ENCODE data around the gene HNRNPA3.

The HNRNPA3 gene

GRCh38 chr2:177263451-177264208 is 51.0 kb downstream of the HNRNPA3 start:
- H2BK120ac ChIP-seq (ENCODE audit: insufficient read depth, low read length, poor library complexity): peak overlapping the region; percentile 99
- peak overlapping the region; percentile 98 for H2BK5ac ChIP-seq (ENCODE audit: low read depth, low read length, poor library complexity)
- no CpG with 5 or more reads among the region's 81 CpGs for WGBS (ENCODE audit: extremely low coverage, insufficient coverage, insufficient read length)

DNA sequence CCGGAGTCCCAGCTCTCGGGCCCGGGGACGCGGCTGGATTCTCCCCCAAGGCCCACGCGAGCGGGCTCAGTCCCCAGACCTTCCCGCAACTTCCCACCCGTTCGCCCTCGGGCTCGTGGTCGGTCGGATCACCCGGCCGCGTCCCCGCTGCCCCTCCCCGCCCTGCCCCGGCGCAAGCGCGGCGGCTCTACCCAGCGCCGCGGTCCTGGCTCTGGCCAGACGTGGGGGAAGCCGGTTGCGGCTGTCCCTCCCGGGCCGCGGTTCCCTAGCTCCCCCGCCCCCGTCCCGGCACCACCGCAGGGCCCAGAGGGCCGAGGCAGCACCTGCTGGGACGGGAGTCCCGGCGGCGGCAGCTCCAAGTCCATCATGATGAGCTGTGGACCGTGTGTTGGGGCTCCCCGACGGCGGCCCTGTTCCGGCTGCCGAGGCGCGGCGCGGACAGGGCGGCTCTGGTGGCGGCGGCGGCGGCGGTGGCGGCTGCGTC is 51.7 kb downstream of the HNRNPA3 start:
- peak overlapping the region; percentile 99 for H3K4ac ChIP-seq (ENCODE audit: low read depth, low read length)
- peaks cover 17% of the 10 kb centered on the region for H3K79me1 ChIP-seq (ENCODE audit: low read length)
- peak overlapping the region; percentile 97 for H3K9ac ChIP-seq (ENCODE audit: low read length)
- peak overlapping the region; percentile 100 for H3K18ac ChIP-seq (ENCODE audit: low read length)
- H2BK5ac ChIP-seq (ENCODE audit: low read depth, low read length, poor library complexity): peak overlapping the region; percentile 98
- H3K14ac ChIP-seq (ENCODE audit: low read length): peak overlapping the region; percentile 99
- peak; percentile 31 to 48 for DNase-seq
- peak overlapping the region; percentile 99 for H2BK120ac ChIP-seq (ENCODE audit: insufficient read depth, low read length, poor library complexity)
- H2BK12ac ChIP-seq (ENCODE audit: low read length): peak overlapping the region; percentile 92
- H3K79me2 ChIP-seq (ENCODE audit: control insufficient read depth, insufficient read depth, low read length, poor library complexity): peaks cover 12% of the 10 kb centered on the region
- H3K9me3 ChIP-seq (ENCODE audit: insufficient read depth, low read depth, low read length): no peaks in the 10 kb centered on the region
- peak overlapping the region; percentile 95 for H2AFZ ChIP-seq (ENCODE audit: insufficient read depth, low read length, poor library complexity)
- H3K23ac ChIP-seq (ENCODE audit: low read length): no peak overlapping the region
- H3K4me2 ChIP-seq (ENCODE audit: low read length): peak overlapping the region; percentile 61
- H3K4me3 ChIP-seq (ENCODE audit: low read depth, low read length): peak overlapping the region; percentile 98
- H3K4me1 ChIP-seq (ENCODE audit: control insufficient read depth in 1 of 2, insufficient read depth in 2 of 2, low read length in 2 of 2): no peaks in the 10 kb centered on the region
- H4K91ac ChIP-seq (ENCODE audit: low read depth, low read length): peak overlapping the region; percentile 97
- H4K8ac ChIP-seq (ENCODE audit: low read depth, low read length): peak overlapping the region; percentile 96
- H2AK5ac ChIP-seq (ENCODE audit: low read length): peak overlapping the region; percentile 98
- peak overlapping the region; percentile 99 for H4K12ac ChIP-seq (ENCODE audit: low read depth, low read length)
- no peaks in the 10 kb centered on the region for H3K36me3 ChIP-seq (ENCODE audit: control insufficient read depth in 1 of 2, insufficient read depth in 2 of 2, low read length in 2 of 2)
- no CpG with 5 or more reads among the region's 61 CpGs for WGBS (ENCODE audit: extremely low coverage, insufficient coverage, insufficient read length)
- H3K27ac ChIP-seq (ENCODE audit: low read depth, low read length): peak overlapping the region; percentile 97
- H3K27me3 ChIP-seq (ENCODE audit: insufficient read depth, low read length): no peaks in the 10 kb centered on the region

More at GRCh38 chr2:177263451-177264208, 51.0 kb downstream of the HNRNPA3 start:
- Histone ChIP-seq H3K27ac (ENCODE audit: low read depth, low read length) (peak overlapping the region; percentile 97), H3K36me3 (ENCODE audit: control insufficient read depth in 1 of 2, insufficient read depth in 2 of 2, low read length in 2 of 2) (no peaks in the 10 kb centered on the region), H3K14ac (ENCODE audit: low read length) (peak overlapping the region; percentile 99), H3K23ac (ENCODE audit: low read length) (no peak overlapping the region), H3K4me1 (ENCODE audit: control insufficient read depth in 1 of 2, insufficient read depth in 2 of 2, low read length in 2 of 2) (no peaks in the 10 kb centered on the region), H3K27me3 (ENCODE audit: insufficient read depth, low read length) (no peaks in the 10 kb centered on the region), H3K9ac (ENCODE audit: low read length) (peak overlapping the region; percentile 97), H3K79me2 (ENCODE audit: control insufficient read depth, insufficient read depth, low read length, poor library complexity) (peaks cover 12% of the 10 kb centered on the region), H2BK12ac (ENCODE audit: low read length) (peak overlapping the region; percentile 2), H4K12ac (ENCODE audit: low read depth, low read length) (peak overlapping the region; percentile 99), H2AK5ac (ENCODE audit: low read length) (peak overlapping the region; percentile 98), H3K4ac (ENCODE audit: low read depth, low read length) (peak overlapping the region; percentile 99), H3K9me3 (ENCODE audit: insufficient read depth, low read depth, low read length) (no peaks in the 10 kb centered on the region), H3K4me3 (ENCODE audit: low read depth, low read length) (peak overlapping the region; percentile 98), H2AFZ (ENCODE audit: insufficient read depth, low read length, poor library complexity) (peak overlapping the region; percentile 95), H3K79me1 (ENCODE audit: low read length) (peaks cover 17% of the 10 kb centered on the region), H3K4me2 (ENCODE audit: low read length) (peak overlapping the region; percentile 74), H3K18ac (ENCODE audit: low read length) (peak overlapping the region; percentile 100), H4K8ac (ENCODE audit: low read depth, low read length) (peak overlapping the region; percentile 96), H4K91ac (ENCODE audit: low read depth, low read length) (peak overlapping the region; percentile 97)
- peak; percentile 99 to 100 for DNase-seq

GRCh38 chr2:177264693-177265587 is 52.3 kb downstream of the HNRNPA3 start, which contains the start of gene NFE2L2:
TSS of gene NFE2L2 (minus strand) at chr2:177264727. CDS start at chr2:177264576, 151 bp downstream.
- Histone ChIP-seq H3K4me1 (ENCODE audit: control insufficient read depth in 1 of 2, insufficient read depth in 2 of 2, low read length in 2 of 2) (no peaks in the 10 kb centered on the region), H3K27me3 (ENCODE audit: insufficient read depth, low read length) (no peaks in the 10 kb centered on the region), H3K9me3 (ENCODE audit: insufficient read depth, low read depth, low read length) (no peaks in the 10 kb centered on the region), H3K9ac (ENCODE audit: low read length) (peak within 1 kb of the TSS; percentile 97), H2BK120ac (ENCODE audit: insufficient read depth, low read length, poor library complexity) (peak within 1 kb of the TSS; percentile 99), H2AK5ac (ENCODE audit: low read length) (peak within 1 kb of the TSS; percentile 98), H2AFZ (ENCODE audit: insufficient read depth, low read length, poor library complexity) (peak within 1 kb of the TSS; percentile 95), H3K14ac (ENCODE audit: low read length) (peak within 1 kb of the TSS; percentile 99), H2BK5ac (ENCODE audit: low read depth, low read length, poor library complexity) (peak within 1 kb of the TSS; percentile 98), H4K91ac (ENCODE audit: low read depth, low read length) (peak within 1 kb of the TSS; percentile 97), H3K27ac (ENCODE audit: low read depth, low read length) (peak within 1 kb of the TSS; percentile 97), H4K12ac (ENCODE audit: low read depth, low read length) (peak within 1 kb of the TSS; percentile 99), H3K79me1 (ENCODE audit: low read length) (peaks cover 17% of the 10 kb centered on the region), H4K8ac (ENCODE audit: low read depth, low read length) (peak within 1 kb of the TSS; percentile 96), H3K79me2 (ENCODE audit: control insufficient read depth, insufficient read depth, low read length, poor library complexity) (peaks cover 11% of the 10 kb centered on the region), H3K4me3 (ENCODE audit: low read depth, low read length) (peak within 1 kb of the TSS; percentile 98), H3K18ac (ENCODE audit: low read length) (peak within 1 kb of the TSS; percentile 100), H3K4ac (ENCODE audit: low read depth, low read length) (peak within 1 kb of the TSS; percentile 99), H3K23ac (ENCODE audit: low read length) (no peak within 1 kb of the TSS), H3K4me2 (ENCODE audit: low read length) (peak within 1 kb of the TSS; percentile 100), H3K36me3 (ENCODE audit: control insufficient read depth in 1 of 2, insufficient read depth in 2 of 2, low read length in 2 of 2) (no peaks in the 10 kb centered on the region), H2BK12ac (ENCODE audit: low read length) (peak within 1 kb of the TSS; percentile 92)
- WGBS (ENCODE audit: extremely low coverage, insufficient coverage, insufficient read length): no CpG with 5 or more reads among the region's 66 CpGs
- peak; percentile 81 to 83 for DNase-seq

Measured in trophoblast cell (in vitro differentiated cells and primary cell).